Measurements from ENCODE around the gene TMEM9B.

DNA sequence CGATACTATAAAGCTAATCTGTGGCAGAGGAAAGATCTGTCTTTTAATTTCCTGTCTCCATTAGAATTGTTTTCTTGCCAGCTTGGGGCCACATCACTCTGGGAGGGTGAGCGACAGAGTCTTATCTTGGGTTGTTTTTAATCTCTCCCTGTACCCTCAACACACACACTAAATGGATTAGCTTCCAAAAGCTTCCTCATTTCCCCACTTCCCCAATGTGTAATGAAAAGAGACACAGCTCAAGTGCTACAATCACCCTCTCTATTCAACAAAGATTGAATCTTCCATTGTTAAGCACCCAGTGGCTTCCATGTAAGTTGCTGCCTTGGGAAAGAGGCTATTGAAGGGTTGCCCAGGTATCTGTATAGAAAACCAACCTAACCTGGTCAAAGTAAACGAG, 15.4 kb downstream of the TMEM9B start:
- TF ChIP-seq ZFX (IDR thresholded peaks at IDR 0.05) = no peak
- no peak for TF ChIP-seq CTCF (conservative IDR thresholded peaks at IDR 0.05)
